NCI-H1417 treated with DMSO at 0.1 percent for 48 hours (cell line): ENCODE data around the gene MIDN.
"Not testable (repeated sequence)": the region's sequence is repeated elsewhere in the genome, so short reads cannot be mapped to it uniquely, and the experiment has no call there.

Experiments
- DNase-seq: peaks from one replicate; lab custom pipeline; 2025; lab: John Stamatoyannopoulos, UW

The MIDN gene

GRCh38 chr19:1246265-1247087, 1.9 kb upstream of the MIDN start:
- not testable (repeated sequence) for DNase-seq

DNA sequence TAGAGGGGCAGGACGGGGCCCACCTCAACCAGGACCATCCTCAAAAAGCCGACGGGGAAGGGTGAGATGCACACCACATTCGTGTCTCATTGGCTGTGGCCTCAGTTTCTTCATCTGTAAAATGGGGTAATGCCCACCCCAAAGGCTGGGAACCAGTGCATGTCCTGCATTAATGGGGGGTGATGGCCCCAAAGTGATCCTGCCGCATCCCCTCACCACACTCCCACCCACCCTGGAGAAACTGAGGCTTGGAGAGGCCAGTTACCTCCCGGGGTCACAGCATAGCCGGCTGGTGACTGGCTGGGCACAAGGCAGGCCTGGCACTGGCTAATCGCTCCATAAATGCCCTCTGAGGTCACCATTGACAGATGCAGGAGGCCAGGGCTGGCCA, 640 bp upstream of the MIDN start:
- DNase-seq = no peak

DNA sequence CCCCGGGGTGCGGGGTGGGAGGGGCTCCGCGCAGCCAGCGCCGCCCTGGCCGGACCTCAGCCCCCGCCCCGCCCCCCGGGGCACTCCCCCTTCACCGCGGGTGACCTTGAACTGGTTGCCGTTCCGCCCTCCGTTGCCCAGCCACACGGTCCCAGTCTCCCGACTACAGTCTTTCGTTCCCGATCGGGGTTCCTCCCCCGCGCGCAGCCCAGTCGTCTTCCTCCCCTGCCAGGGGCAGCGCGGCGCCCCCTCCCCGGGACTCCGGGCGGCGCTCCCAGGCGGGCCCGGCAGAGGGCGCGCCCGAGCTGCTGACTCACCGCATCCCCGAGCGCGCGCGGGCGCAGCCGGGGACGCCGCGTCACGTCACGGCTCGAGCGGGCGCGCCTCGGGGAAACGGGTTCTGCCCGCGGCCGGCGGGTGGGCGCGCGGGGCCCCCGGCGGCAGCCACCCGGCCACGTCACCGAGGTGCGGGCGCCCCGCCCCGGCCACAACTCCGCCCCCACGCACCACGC, 459 bp downstream of the MIDN start:
- DNase-seq = no peak

GRCh38 chr19:1249298-1249989, 1.1 kb downstream of the MIDN start:
- peak; percentile 92 for DNase-seq

DNA sequence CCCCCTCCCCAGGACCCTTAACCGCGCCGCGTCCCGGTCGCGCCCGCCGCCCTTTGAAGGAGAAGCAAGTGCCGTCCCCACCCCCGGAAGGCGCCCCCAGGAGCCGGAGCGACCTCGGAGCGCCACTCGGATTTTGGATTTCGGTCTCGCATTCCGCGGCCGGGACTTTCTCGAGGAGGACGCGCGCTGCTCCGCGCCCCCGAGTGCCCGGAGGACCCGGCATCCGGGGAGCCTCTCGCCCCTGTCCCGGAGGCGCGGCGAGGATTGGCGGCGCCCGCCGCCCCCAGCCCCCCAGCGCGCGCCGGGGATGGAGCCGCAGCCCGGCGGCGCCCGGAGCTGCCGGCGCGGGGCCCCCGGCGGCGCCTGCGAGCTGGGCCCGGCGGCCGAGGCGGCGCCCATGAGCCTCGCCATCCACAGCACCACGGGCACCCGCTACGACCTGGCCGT, 1.6 kb downstream of the MIDN start:
- DNase-seq = no peak

DNA sequence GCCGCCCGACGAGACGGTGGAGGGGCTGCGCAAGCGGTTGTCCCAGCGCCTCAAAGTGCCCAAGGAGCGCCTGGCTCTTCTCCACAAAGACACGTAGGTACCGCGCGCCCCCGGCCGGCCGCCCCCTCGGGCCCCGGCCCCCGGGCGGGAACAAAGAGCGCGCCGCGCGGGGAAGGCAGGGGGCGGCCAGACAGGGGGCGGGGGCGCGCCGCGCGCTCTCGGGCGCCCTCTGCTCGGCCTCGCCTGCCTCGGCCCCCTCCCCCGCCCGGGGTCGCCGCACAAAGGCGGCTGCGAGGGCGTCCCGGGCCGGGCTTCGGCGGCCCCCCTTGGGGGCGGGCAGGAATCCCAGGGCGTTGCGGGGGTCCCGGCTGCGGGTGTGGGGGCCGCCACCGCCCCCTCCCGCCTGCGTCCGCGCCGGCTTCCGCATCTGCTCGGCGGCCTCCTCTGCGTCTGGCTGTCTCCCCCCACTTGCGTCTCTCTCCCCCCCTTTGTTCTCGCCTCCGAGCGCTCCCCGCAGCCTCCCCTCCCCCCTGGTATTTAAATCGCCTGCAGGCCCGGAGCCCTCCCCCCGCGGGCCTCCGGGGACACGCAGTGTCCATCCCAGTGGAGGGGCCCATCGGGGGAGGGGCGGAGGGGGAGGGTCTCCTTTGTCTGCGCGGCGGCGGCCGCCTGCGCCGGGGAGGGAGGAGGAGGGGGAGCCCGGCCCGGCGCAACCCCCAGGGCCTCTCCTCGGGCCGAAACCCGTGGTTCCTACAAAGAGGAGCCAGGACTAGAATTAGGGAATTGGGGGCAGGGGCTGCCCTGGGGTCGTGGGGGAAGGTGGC, 2.3 kb downstream of the MIDN start:
- DNase-seq = peak; percentile 45

DNA sequence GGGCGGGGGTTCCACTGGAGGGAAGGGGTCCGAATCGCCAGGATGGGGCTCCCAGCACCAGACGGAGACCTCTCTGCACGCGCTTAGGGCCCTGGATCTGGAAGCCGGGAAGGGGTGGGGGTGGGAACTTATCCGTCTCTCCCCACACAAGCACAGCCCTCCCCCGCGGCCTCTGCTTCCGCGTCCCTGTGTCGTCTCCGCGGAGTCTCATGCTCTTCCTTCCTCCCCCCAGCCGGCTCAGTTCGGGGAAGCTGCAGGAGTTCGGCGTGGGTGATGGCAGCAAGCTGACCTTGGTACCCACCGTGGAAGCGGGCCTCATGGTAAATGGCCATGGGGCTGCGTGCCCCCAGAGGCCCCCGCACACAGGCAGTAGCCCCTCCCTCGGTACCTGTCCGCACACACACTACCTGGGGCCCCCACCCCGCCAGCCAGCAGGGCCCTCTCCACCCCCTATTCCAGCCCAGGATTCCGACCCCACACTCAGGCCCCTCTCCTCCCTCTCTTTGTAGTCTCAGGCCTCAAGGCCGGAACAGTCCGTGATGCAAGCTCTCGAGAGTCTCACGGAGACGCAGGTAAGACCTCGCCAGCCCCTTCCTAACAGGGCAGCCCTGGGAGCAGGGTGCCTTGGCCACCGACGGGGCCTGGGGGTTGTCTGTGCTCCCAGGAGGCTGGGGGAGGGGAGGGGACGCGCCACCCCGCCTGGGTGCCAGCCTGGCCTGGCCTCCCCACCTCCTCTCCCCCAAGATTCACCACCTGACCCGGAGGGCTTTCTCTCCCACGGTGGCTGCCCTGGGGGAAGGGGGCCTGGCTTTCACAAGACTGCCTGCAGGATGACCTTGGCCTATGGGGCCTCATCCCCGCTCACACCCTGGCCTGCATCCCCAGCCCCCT, 3.2 kb downstream of the MIDN start:
- no peak for DNase-seq

DNA sequence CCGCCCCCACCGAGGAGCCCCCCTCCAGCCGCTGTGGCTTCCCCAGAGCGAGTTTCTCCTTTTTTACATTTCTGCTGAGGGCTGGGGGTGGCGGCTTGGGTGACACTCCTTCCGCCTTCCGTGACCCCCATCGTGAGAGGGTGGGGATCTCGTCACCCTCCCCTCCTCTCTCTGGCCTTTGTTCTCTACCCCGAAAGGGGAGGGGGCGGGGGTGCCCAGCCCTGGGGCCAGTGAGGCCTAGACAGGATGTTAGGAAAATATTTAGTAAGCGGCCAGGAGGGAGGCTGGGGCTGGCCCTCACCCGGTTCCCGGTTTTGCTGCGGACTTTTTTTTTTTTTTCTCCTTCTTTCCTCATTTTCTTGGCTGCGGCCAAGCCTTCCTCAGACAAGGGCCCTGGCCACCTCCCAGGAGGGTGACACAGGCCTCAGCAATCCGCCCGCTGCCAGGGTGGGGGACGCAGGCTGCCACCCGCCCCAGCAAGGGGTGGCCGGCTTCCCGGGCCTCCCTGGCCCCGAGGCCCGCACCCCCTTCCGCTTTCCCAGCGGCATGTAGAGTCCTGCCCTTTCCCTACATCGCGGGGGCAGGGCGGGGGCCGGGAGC, 3.9 kb downstream of the MIDN start:
- no peak for DNase-seq

- DNase-seq = peak; percentile 43
These were observed 4.6 kb downstream of the MIDN start for GRCh38 chr19:1252821-1253513.

DNA sequence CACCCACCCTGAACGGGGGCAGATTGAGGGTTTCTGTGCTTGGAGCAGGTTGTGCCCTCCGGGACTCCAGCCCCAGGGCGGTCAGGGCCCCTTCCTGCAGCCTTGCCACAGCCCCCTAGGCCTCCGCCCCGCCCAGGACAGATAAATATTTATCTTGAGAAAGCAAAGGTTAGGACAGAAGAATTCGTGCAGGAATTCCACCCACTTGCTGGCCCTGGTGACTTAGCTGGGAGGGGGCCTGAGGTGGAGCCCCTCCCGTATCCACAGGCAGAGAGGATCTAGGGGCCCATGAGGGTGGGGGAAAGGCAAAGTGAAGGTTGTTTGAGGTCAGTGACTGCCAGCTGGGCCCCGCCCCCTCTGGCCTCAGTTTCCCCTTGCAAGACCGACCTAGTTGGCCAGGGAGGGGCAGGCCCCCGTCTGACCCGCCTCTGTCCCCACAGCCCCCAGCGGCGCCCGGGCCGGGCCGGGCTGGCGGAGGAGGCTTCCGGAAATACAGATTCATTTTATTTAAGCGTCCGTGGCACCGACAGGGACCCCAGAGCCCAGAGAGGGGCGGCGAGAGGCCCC, 5.2 kb downstream of the MIDN start:
- DNase-seq = no peak

GRCh38 chr19:1254081-1254527, 5.7 kb downstream of the MIDN start:
- no peak for DNase-seq

DNA sequence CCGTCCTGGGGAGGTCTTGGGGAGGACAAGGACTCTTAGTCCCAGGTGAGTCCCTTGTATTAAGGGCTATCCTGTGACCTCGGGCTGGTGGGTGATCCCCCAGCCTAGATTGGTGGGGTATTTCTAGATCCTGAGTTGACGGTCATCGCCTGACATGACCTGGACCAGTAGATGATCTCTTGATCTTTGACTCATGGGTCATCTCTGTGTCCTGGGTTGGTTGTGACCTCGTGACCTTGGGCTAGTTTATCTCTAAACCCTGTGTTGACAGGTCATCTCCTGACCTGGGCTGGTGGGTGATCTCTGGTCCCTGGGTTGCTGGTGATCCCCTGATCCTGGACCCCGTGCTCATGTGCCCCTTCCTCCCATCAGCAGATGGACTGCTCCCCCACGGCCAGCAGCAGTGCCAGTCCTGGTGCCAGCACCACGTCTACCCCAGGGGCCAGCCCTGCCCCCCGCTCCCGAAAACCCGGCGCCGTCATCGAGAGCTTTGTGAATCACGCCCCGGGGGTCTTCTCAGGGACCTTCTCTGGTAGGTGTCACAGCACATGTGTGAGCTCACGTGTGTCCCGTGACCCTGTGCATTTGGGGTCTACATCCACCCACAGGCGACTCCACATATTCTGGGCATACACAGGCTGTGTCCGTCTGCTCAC, 6.3 kb downstream of the MIDN start:
- DNase-seq = no peak

- DNase-seq = no peak
These were observed 7.1 kb downstream of the MIDN start for GRCh38 chr19:1255186-1256161.

- DNase-seq = no peak
These were observed 8.5 kb downstream of the MIDN start for GRCh38 chr19:1256646-1257474.

DNA sequence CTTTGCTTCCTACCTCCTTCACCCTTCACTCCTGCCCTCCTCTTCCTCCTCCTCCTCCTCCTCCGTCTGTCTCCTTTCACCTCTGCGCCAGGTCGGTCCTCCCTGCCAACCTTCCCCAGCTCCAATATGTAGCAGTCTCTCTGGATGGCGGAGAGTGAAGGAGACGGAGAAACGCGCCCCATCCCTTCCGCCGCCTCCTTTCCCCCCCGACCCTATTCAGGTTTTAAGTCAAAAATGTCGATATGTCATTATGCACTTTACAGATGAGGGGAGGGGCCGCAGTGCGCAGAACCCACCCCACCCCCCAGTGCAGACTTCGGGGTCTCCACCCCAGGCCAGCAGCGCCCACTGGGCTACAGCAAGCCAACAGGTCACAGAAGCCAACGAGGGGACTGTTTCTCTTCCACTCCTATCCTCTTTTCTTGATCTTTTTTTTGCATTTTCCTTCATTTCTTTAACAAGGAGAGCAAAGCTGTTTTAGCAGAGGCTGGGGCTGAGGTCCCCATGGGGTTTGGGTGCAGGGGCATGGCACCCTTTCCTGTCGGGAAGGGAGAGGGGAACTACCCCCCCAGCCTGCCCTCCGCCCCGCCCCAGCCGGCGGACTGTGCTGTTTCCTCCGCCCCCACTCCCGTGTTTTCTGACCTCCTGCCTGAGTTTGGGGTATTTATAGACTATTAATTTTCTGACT, 9.2 kb downstream of the MIDN start:
- DNase-seq = no peak

DNA sequence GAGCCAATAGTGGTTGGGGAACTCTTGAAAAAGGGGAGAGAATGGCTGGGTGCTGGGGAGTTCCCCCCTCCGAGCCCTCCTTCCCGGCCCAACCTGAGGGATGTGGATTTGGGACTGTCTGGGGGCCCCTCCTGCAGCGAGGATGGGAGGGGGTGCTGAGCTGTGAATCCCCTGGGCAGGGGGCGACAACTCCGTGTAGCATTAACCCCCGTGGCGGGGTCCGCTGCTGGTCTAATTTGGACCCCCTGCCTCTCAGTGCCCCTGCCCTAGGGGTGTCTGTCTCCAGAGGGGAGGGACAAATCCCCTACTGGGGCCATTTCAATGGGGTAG, 9.7 kb downstream of the MIDN start:
- no peak for DNase-seq

DNA sequence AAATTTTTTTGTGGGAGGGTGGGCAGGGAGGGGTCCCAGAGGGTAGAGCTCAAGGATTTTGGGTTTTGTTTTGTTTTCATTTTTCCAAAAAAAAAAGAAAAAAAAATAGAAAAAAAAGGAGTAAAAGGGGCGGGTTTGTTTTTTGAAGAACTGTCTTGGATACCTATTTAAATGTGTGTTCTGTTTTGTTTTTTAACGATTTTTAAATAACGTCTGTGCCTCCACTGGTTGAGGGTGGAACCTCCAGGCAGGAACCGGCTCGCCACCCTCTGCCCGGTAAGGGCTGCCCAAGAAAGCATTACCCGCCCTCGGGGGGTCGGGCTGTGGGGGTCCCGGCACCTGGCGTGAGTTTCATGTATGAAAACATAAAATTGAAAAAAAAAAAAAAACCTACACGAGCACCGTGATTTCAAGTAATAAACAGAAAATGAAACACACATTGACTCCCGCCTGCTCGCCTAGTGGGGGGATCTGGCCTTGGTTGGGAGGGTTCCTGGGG, 10.4 kb downstream of the MIDN start:
- DNase-seq = no peak
